Epidermal melanocyte (primary cell): ENCODE measurements around the gene GRIFIN.

ENCODE experiments used
- DNase-seq: peaks from one replicate; pipeline ENCODE4 v3.0.0; 2011; ENCODE audit warnings: low spot score; ENCODE audit not compliant: insufficient read length

Gene GRIFIN

GRCh38 chr7:2512713-2513112 is 36.5 kb upstream of the GRIFIN start:
- no peak for DNase-seq

GRCh38 chr7:2512179-2512661 is 36.0 kb upstream of the GRIFIN start:
- no peak for DNase-seq

- DNase-seq, result no peak
Measured at GRCh38 chr7:2511769-2512168, 35.6 kb upstream of the GRIFIN start.

- no peak for DNase-seq
Measured at GRCh38 chr7:2510909-2511768, 34.9 kb upstream of the GRIFIN start.

GRCh38 chr7:2510130-2510776 is 34.1 kb upstream of the GRIFIN start:
- no peak for DNase-seq

GRCh38 chr7:2509298-2509906 is 33.2 kb upstream of the GRIFIN start:
- DNase-seq, result no peak

GRCh38 chr7:2508327-2509215 is 32.4 kb upstream of the GRIFIN start:
- DNase-seq, result peak; percentile 77

- DNase-seq, result no peak
Measured at GRCh38 chr7:2507917-2508306, 31.7 kb upstream of the GRIFIN start.

GRCh38 chr7:2507208-2507916 is 31.2 kb upstream of the GRIFIN start:
- DNase-seq, result no peak

GRCh38 chr7:2505401-2505800 is 29.2 kb upstream of the GRIFIN start:
- no peak for DNase-seq

GRCh38 chr7:2504889-2505375 is 28.7 kb upstream of the GRIFIN start:
- no peak for DNase-seq

- no peak for DNase-seq
Measured at GRCh38 chr7:2504128-2504888, 28.1 kb upstream of the GRIFIN start.

- no peak for DNase-seq
Measured at GRCh38 chr7:2503056-2503941, 27.1 kb upstream of the GRIFIN start.

GRCh38 chr7:2502647-2502966 is 26.4 kb upstream of the GRIFIN start:
- no peak for DNase-seq

GRCh38 chr7:2501947-2502646 is 25.9 kb upstream of the GRIFIN start:
- DNase-seq, result no peak

GRCh38 chr7:2500701-2501100 is 24.5 kb upstream of the GRIFIN start:
- no peak for DNase-seq

- no peak for DNase-seq
Measured at GRCh38 chr7:2499719-2500430, 23.7 kb upstream of the GRIFIN start.

- DNase-seq, result no peak
Measured at GRCh38 chr7:2499181-2499580, 23.0 kb upstream of the GRIFIN start.
